PC-9 (cell line): ENCODE measurements around the gene CCDC170.

ENCODE experiments used
- CTCF ChIP-seq: fragments of 200-600 bp; sonication (generic); conservative IDR thresholded peaks from 2 replicates; pipeline ENCODE4 v1.6.1; 2017; ENCODE audit warnings: mixed run types, antibody characterized with exemption, mild to moderate bottlenecking, moderate library complexity
- EZH2 ChIP-seq: fragments of 200-600 bp; sonication (generic); IDR thresholded peaks from 2 replicates; pipeline ENCODE4 v1.8.0; 2017; ENCODE audit warnings: antibody characterized with exemption, low read depth

GRCh38 chr6:151561238-151561637 lies 67.4 kb downstream of the CCDC170 start:
- TF ChIP-seq CTCF (no peak), EZH2 (no peak)
